H1 (cell line): Measurements from ENCODE around the gene SYN1. TPM values are rescaled to one million over a fixed set of nuclear protein-coding genes. Genes with fewer than 3 reads are reported as not detected.
A peak's percentile ranks its signal among the peaks of the same experiment; 100 is the strongest.

Experiments
- CHD7 ChIP-seq: fragments of 300-600 bp; sonication (generic); IDR thresholded peaks from 2 replicates; pipeline ENCODE4 v1.7.1; 2012; ENCODE audit warnings: low read length, moderate library complexity, mild to moderate bottlenecking, inconsistent platforms; ENCODE audit not compliant: insufficient replicate concordance
- CTBP2 ChIP-seq: IDR thresholded peaks from 2 replicates; pipeline ENCODE4 v1.7.0; 2011; ENCODE audit warnings: borderline replicate concordance, mild to moderate bottlenecking, moderate library complexity, mixed read lengths, low read length; ENCODE audit not compliant: insufficient read depth, insufficient read length
- FOSL1 ChIP-seq: IDR thresholded peaks from 2 replicates; pipeline ENCODE4 v1.6.1; 2011; ENCODE audit warnings: mild to moderate bottlenecking, low read depth, low read length, moderate library complexity; ENCODE audit not compliant: insufficient read depth
- RFX5 ChIP-seq: IDR thresholded peaks from 2 replicates; pipeline ENCODE4 v1.6.1; 2011; ENCODE audit warnings: low read depth, low read length, improper control_type of control experiment, borderline replicate concordance
- SP1 ChIP-seq: IDR thresholded peaks from 2 replicates; pipeline ENCODE4 v1.6.1; 2011; ENCODE audit warnings: low read depth, low read length
- TAF1 ChIP-seq: IDR thresholded peaks from 2 replicates; pipeline ENCODE4 v1.6.1; 2011; ENCODE audit warnings: mild to moderate bottlenecking, low read depth, low read length
- polyA plus RNA-seq, 7 experiments: library from polyadenylated mRNA; depleted of rRNA in 3 of 7; stranded (reverse) in 5 of 7; unstranded in 2 of 7; fragments of >200 nt in 5 of 7; fragments of 200-250 nt in 2 of 7; gene quantifications; 1 replicate in 5 of 7; 2 replicates in 1 of 7; 4 replicates in 1 of 7; pipeline versions ENCODE4 v1.2.1 to v1.2.3, GENCODE V29; 2011 to 2013; ENCODE audit warnings: missing spikeins in 2 of 7, mixed read lengths in 2 of 7
- total RNA-seq: library from RNA; stranded (reverse); fragmentation: NEBNext Ultra II Directional; extraction: Animal tissue kit (Norgen Biotek cat#: 25700); gene quantifications from 2 replicates; pipeline ENCODE4 v1.2.1, GENCODE V29; 2021

SYN1 gene
- total and polyA plus RNA-seq, 2 of the 8 experiments (the other 6 are each of a cell fraction or from before 2014, with no cell fraction given): 2.1 to 14.1 TPM

- TF ChIP-seq CTBP2: no peak
- peak; percentile 95 for TF ChIP-seq SP1
- no peak for TF ChIP-seq FOSL1
- TF ChIP-seq CHD7: no peak
- peak; percentile 70 for TF ChIP-seq TAF1
- TF ChIP-seq RFX5: no peak
Measured at GRCh38 chrX:47560934-47561658, 58.6 kb downstream of the SYN1 start, which contains the start of gene ARAF (continued).
